Prostate gland (tissue), 2 donors: ENCODE measurements around the gene LZTS2. TPM values are rescaled to one million over a fixed set of nuclear protein-coding genes. Genes with fewer than 3 reads are reported as not detected.
A peak's percentile ranks its signal among the peaks of the same experiment; 100 is the strongest.

ENCODE experiments used
- DNase-seq: peaks from one replicate; pipeline ENCODE4 v3.0.0-alpha.2; 2019; ENCODE audit warnings: low spot score
- H3K27ac ChIP-seq, 2 donors: fragments of 200-600 bp; sonication (generic); 2 replicates each; pipeline ENCODE4 v1.5.1; 2017 to 2019
- H3K27me3 ChIP-seq: fragments of 200-600 bp; sonication (generic); replicated peaks from 2 replicates; pipeline ENCODE4 v1.5.1; 2019; ENCODE audit not compliant: insufficient read depth
- H3K36me3 ChIP-seq, 2 donors: fragments of 200-600 bp; sonication (generic); 1 replicate in 1 of 2; 2 replicates in 1 of 2; pipeline versions ENCODE4 v1.5.1 to v1.8.1; 2017 to 2019
- H3K4me1 ChIP-seq: fragments of 200-600 bp; sonication (generic); replicated peaks from 2 replicates; pipeline ENCODE4 v1.5.1; 2019
- H3K4me3 ChIP-seq, 2 donors: fragments of 200-600 bp; sonication (generic); 2 replicates each; pipeline ENCODE4 v1.5.1; 2017 to 2019
- H3K9me3 ChIP-seq: fragments of 200-600 bp; sonication (generic); 2 replicates; pipeline ENCODE4 v1.5.1; 2017
- CTCF ChIP-seq, 4 experiments: fragments of 200-600 bp in 2 of 4; fragments of 450-650 bp in 2 of 4; sonication (generic) in 2 of 4; IDR thresholded peaks; 1 replicate in 3 of 4; 2 replicates in 1 of 4; pipeline ENCODE4 v1.5.1; 2016 to 2019; ENCODE audit warnings: antibody characterized with exemption in 4 of 4, mild to moderate bottlenecking in 2 of 4, moderate library complexity in 2 of 4
- POLR2A ChIP-seq: fragments of 450-650 bp; IDR thresholded peaks from one replicate; pipeline ENCODE4 v1.6.1; 2016; ENCODE audit warnings: antibody characterized with exemption, mild to moderate bottlenecking
- POLR2AphosphoS5 ChIP-seq: sonication (generic); formaldehyde crosslinking; IDR thresholded peaks from one replicate; pipeline ENCODE4 v1.6.1; 2017; ENCODE audit warnings: antibody characterized with exemption
- WGBS: methylation state at CpG from one replicate; pipeline ENCODE4 v1.1.5; 2018; 5-methylcytosine and 5-hydroxymethylcytosine counted together
- intact Hi-C: fragments of 100-400 bp; cut with DNase I; formaldehyde crosslinking; loops from one replicate; pipeline ENCODE4 v1.14.2; 2022
- total RNA-seq, 2 donors: library from RNA; depleted of rRNA; stranded (reverse); fragments of >200 nt; gene quantifications; one replicate each; pipeline ENCODE4 v1.1.0, GENCODE V29; 2016

LZTS2 gene
- total RNA-seq, 2 donors from 2014 or later, result 108 to 189 TPM

- Histone ChIP-seq H3K9me3 (no peaks in the 10 kb centered on the region), H3K36me3 (no peaks in the 10 kb centered on the region), H3K27me3 (no peaks in the 10 kb centered on the region), H3K4me3 (no peak overlapping the region), H3K4me1 (peaks cover 16% of the 10 kb centered on the region), H3K27ac (no peak overlapping the region)
- no peak for DNase-seq
- TF ChIP-seq POLR2AphosphoS5 (no peak), CTCF (IDR thresholded peaks at IDR 0.05) (no peak), POLR2A (no peak)
- intact Hi-C loops, result loop anchor here (5.0 kb wide), 1 partner anchor 38 kb away; no protein-coding TSS in a partner anchor
- 62% methylated on average over 27 of the region's 27 CpGs for WGBS
Observed at GRCh38 chr10:101029520-101030295, 30.1 kb downstream of the LZTS2 start.

GRCh38 chr10:101030496-101031127 lies 31.0 kb downstream of the LZTS2 start:
- DNase-seq, result no peak
- Histone ChIP-seq H3K9me3 (no peaks in the 10 kb centered on the region), H3K27me3 (no peaks in the 10 kb centered on the region), H3K27ac (peak overlapping the region; percentile 97), H3K4me1 (peaks cover 16% of the 10 kb centered on the region), H3K36me3 (peaks cover 0 to 4% of the 10 kb centered on the region in 2 donors), H3K4me3 (peak overlapping the region; percentile 70 to 75)
- WGBS, result 12% methylated on average over 25 of the region's 25 CpGs
- intact Hi-C loops, result loop anchor here (5.0 kb wide), 1 partner anchor 37 kb away; no protein-coding TSS in a partner anchor
- TF ChIP-seq POLR2AphosphoS5, result no peak

GRCh38 chr10:101031128-101031795 lies 31.7 kb downstream of the LZTS2 start, which contains the start of the genes PDZD7 and SFXN3:
Gene PDZD7 (minus strand): TSS chr10:101031129. CDS start chr10:101030219, 910 bp downstream.
Gene SFXN3 (plus strand): TSS chr10:101031234. CDS start chr10:101034695, 3,461 bp downstream.
- H3K36me3 ChIP-seq, result peaks cover 0 to 4% of the 10 kb centered on the region in 2 donors
- H3K27me3 ChIP-seq, result no peaks in the 10 kb centered on the region
- intact Hi-C loops, result loop anchor here (5.0 kb wide), 1 partner anchor 36 kb away; no protein-coding TSS in a partner anchor
- peak within 1 kb of the TSS; percentile 70 to 75 for H3K4me3 ChIP-seq
- peaks cover 16% of the 10 kb centered on the region for H3K4me1 ChIP-seq
- peak within 1 kb of the TSS; percentile 97 for H3K27ac ChIP-seq
- H3K9me3 ChIP-seq, result no peaks in the 10 kb centered on the region
- peak; percentile 94 for TF ChIP-seq POLR2AphosphoS5
- TF ChIP-seq POLR2A, result peak; percentile 82
- TF ChIP-seq CTCF (IDR thresholded peaks at IDR 0.05), result peak in 1 of 4 experiments; percentile 32
- peak; percentile 95 for DNase-seq
- 1% methylated on average over 32 of the region's 38 CpGs for WGBS

GRCh38 chr10:101031796-101032636 lies 32.4 kb downstream of the LZTS2 start:
- TF ChIP-seq POLR2AphosphoS5, result peak; percentile 75
- no peak for TF ChIP-seq CTCF (IDR thresholded peaks at IDR 0.05)
- peak; percentile 81 for TF ChIP-seq POLR2A
- DNase-seq, result peak; percentile 66
- peak overlapping the region; percentile 70 to 75 for H3K4me3 ChIP-seq
- peaks cover 16% of the 10 kb centered on the region for H3K4me1 ChIP-seq
- no peaks in the 10 kb centered on the region for H3K9me3 ChIP-seq
- peaks cover 0 to 4% of the 10 kb centered on the region in 2 donors for H3K36me3 ChIP-seq
- intact Hi-C loops, result loop anchor here (5.0 kb wide), 1 partner anchor 35 kb away; no protein-coding TSS in a partner anchor
- no peaks in the 10 kb centered on the region for H3K27me3 ChIP-seq
- H3K27ac ChIP-seq, result peak overlapping the region; percentile 97
- under 1% methylated on average over 47 of the region's 47 CpGs for WGBS
